ENCODE results near the gene OXER1. TPM values are rescaled to one million over a fixed set of nuclear protein-coding genes. Genes with fewer than 3 reads are reported as not detected.

OXER1 gene
- polyA plus RNA-seq, 12 donors = 3.3 to 10.8 (median 6.1) TPM; not detected in 1

DNA sequence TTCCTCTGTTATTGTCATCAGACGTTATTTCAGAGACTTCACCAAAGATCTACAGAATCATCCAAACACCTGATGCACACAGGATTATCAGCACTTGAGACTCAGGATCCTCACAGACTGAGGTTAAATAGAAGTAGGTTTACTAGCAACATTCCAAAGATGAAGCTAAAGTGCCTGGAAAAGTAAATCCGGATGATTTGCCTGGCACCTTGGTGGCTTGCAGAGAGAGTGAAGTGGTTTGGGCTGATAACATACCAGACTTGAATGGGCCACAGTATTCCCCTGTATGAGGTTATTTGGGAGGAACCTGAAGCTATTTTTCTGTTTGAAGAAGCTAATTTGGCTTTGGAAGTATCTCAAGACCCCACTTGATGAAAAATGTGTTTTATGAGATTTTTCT is 51.0 kb downstream of the OXER1 start:
- DNase-seq = no peak

Other genes with a start within 250 kb of the OXER1 start
- 10 to 100 TPM in 11 of 12 donors, not detected in 1; 19.0 to 67.1 (median 31.1) TPM for gene MTA3, start 195.5 kb downstream of the OXER1 start, polyA plus RNA-seq (ENCODE audit: insufficient read length in 12 of 12)
- gene HAAO, start 28.4 kb upstream of the OXER1 start, polyA plus RNA-seq (ENCODE audit: insufficient read length in 12 of 12) = 10 to 100 TPM in 11 of 12 donors, not detected in 1; 12.6 to 45.3 (median 18.3) TPM